K562 (cell line): ENCODE measurements around the gene SAMD8. TPM values are rescaled to one million over a fixed set of nuclear protein-coding genes. Genes with fewer than 3 reads are reported as not detected.

Source experiments
- BMI1 ChIP-seq: fragments of 150-350 bp; IDR thresholded peaks from 2 replicates; pipeline ENCODE4 v1.6.1; 2014; ENCODE audit warnings: low read length
- BRD4 ChIP-seq: fragments of 200-600 bp; sonication (generic); IDR thresholded peaks from 2 replicates; pipeline ENCODE4 v1.6.1; 2017; ENCODE audit warnings: inconsistent platforms
- EP400 ChIP-seq: fragments of 450-650 bp; IDR thresholded peaks from 2 replicates; pipeline ENCODE4 v1.6.1; 2017; ENCODE audit warnings: antibody characterized with exemption, mild to moderate bottlenecking, moderate library complexity
- ETV1 ChIP-seq: fragments of 450-650 bp; conservative IDR thresholded peaks from 2 replicates; pipeline ENCODE4 v1.6.1; 2016; ENCODE audit warnings: missing genetic modification characterization, control low read depth, low read depth, missing compliant biosample characterization
- GATA2 ChIP-seq: sonication (generic); formaldehyde crosslinking; IDR thresholded peaks from 2 replicates; pipeline ENCODE4 v1.4.0; 2020; ENCODE audit warnings: mild to moderate bottlenecking, missing genetic modification reagents
- JUND ChIP-seq, 2 experiments: IDR thresholded peaks; 2 replicates in 1 of 2; 3 replicates in 1 of 2; pipeline ENCODE4 v1.6.1; 2011; ENCODE audit warnings: borderline replicate concordance in 2 of 2, low read depth in 2 of 2, low read length in 2 of 2, improper control_type of control experiment in 1 of 2, missing biosample characterization in 1 of 2, missing genetic modification characterization in 1 of 2, missing genetic modification reagents in 1 of 2
- MCM2 ChIP-seq: fragments of 450-650 bp; IDR thresholded peaks from 2 replicates; pipeline ENCODE4 v1.6.1; 2017; ENCODE audit warnings: low read depth, mild to moderate bottlenecking
- MXI1 ChIP-seq: IDR thresholded peaks from 2 replicates; pipeline ENCODE4 v1.6.1; 2011; ENCODE audit warnings: low read depth, mild to moderate bottlenecking, improper control_type of control experiment, low read length
- NCOA6 ChIP-seq: fragments of 450-650 bp; IDR thresholded peaks from 2 replicates; pipeline ENCODE4 v1.6.1; 2017; ENCODE audit warnings: mild to moderate bottlenecking
- NR2C2 ChIP-seq, 2 experiments: fragments of 200-800 bp in 1 of 2; sonication (Bioruptor generic) in 1 of 2; sonication (generic) in 1 of 2; formaldehyde crosslinking in 1 of 2; IDR thresholded peaks; 2 replicates each; pipeline versions ENCODE4 v1.6.1 to v1.8.0; 2016 to 2022; ENCODE audit warnings: mild to moderate bottlenecking in 1 of 2, missing compliant biosample characterization in 1 of 2, missing genetic modification characterization in 1 of 2, missing genetic modification reagents in 1 of 2
- POLR2AphosphoS2 ChIP-seq: IDR thresholded peaks from 2 replicates; pipeline ENCODE4 v1.6.1; 2012; ENCODE audit warnings: low read length, improper control_type of control experiment
- RBM34 ChIP-seq: fragments of 200-400 bp; formaldehyde crosslinking; IDR thresholded peaks from 2 replicates; pipeline ENCODE4 v1.6.1; 2018; ENCODE audit warnings: low read length, borderline replicate concordance; ENCODE audit not compliant: insufficient read depth
- SOX6 ChIP-seq: fragments of 450-650 bp; IDR thresholded peaks from 2 replicates; pipeline ENCODE4 v1.6.1; 2014; ENCODE audit warnings: mild to moderate bottlenecking
- TBL1XR1 ChIP-seq, 2 experiments: IDR thresholded peaks; 2 replicates each; pipeline ENCODE4 v1.6.1; 2012; ENCODE audit warnings: improper control_type of control experiment in 2 of 2, low read length in 2 of 2, mild to moderate bottlenecking in 1 of 2
- TEAD2 ChIP-seq: fragments of 450-650 bp; IDR thresholded peaks from 2 replicates; pipeline ENCODE4 v1.6.1; 2016; ENCODE audit warnings: missing genetic modification characterization, control low read depth, missing compliant biosample characterization
- ZFP1 ChIP-seq: fragments of 450-650 bp; formaldehyde crosslinking; IDR thresholded peaks from 2 replicates; pipeline ENCODE4 v1.4.0; 2020; ENCODE audit warnings: mild to moderate bottlenecking, mixed read lengths
- ZKSCAN3 ChIP-seq: fragments of 250-450 bp; sonication (Bioruptor Pico); IDR thresholded peaks from 2 replicates; pipeline ENCODE4 v1.4.0; 2020
- ZKSCAN8 ChIP-seq: fragments of 200-800 bp; sonication (Bioruptor generic); IDR thresholded peaks from 2 replicates; pipeline ENCODE4 v1.6.1; 2016; ENCODE audit warnings: missing genetic modification characterization, missing compliant biosample characterization
- ZNF224 ChIP-seq: sonication (generic); formaldehyde crosslinking; IDR thresholded peaks from 2 replicates; pipeline ENCODE4 v1.8.0; 2022; ENCODE audit warnings: mild to moderate bottlenecking, missing genetic modification reagents
- ZNF584 ChIP-seq: fragments of 200-800 bp; sonication (Bioruptor generic); IDR thresholded peaks from 2 replicates; pipeline ENCODE4 v1.6.1; 2016; ENCODE audit warnings: low read depth, mild to moderate bottlenecking, missing genetic modification characterization, missing compliant biosample characterization
- polyA plus RNA-seq, 8 experiments: library from polyadenylated mRNA; depleted of rRNA in 4 of 8; stranded (reverse) in 5 of 8; unstranded in 3 of 8; fragments of >200 nt; fragmentation: Nextera tagmentation in 2 of 8; fragmentation: Illumina TruSeq in 1 of 8; extraction: Ambion mirVana in 2 of 8; extraction: Trizol in 1 of 8; gene quantifications; 2 replicates each; pipeline versions ENCODE4 v1.2.1 to v1.2.3, GENCODE V29; 2011 to 2014; ENCODE audit warnings: inconsistent platforms in 1 of 8, missing spikeins in 1 of 8
- total RNA-seq, 7 experiments: library from RNA; depleted of rRNA in 6 of 7; stranded (reverse); fragments of >200 nt in 6 of 7; fragmentation: Illumina TruSeq in 2 of 7; extraction: Trizol in 2 of 7; gene quantifications; 2 replicates each; pipeline versions ENCODE4 v1.2.1 to v1.2.3, GENCODE V29; 2011 to 2021; ENCODE audit warnings: low replicate concordance in 1 of 7
- TF ChIP-seq, protein P1 (sequence below), 2 experiments: fragments of 250-450 bp in 1 of 2; fragments of 450-650 bp in 1 of 2; sonication (Bioruptor Pico) in 1 of 2; IDR thresholded peaks; 2 replicates each; pipeline versions ENCODE4 v1.6.1 to v1.8.0; 2016 to 2021; ENCODE audit warnings: mild to moderate bottlenecking in 2 of 2, moderate library complexity in 2 of 2, missing compliant biosample characterization in 1 of 2, missing genetic modification characterization in 1 of 2
- TF ChIP-seq, protein P2 (sequence below): fragments of 250-450 bp; sonication (Bioruptor Pico); IDR thresholded peaks from 2 replicates; pipeline ENCODE4 v1.4.0; 2020
- TF ChIP-seq, protein P3 (sequence below): sonication (generic); formaldehyde crosslinking; IDR thresholded peaks from 2 replicates; pipeline ENCODE4 v1.8.0; 2022; ENCODE audit warnings: missing genetic modification reagents, mild to moderate bottlenecking, borderline replicate concordance
- TF ChIP-seq, protein P4 (sequence below): IDR thresholded peaks from 2 replicates; pipeline ENCODE4 v1.6.1; 2011; ENCODE audit not compliant: insufficient read length; ENCODE audit errors: extremely low read depth

SAMD8 gene
- total and polyA plus RNA-seq, 9 of the 15 experiments (the other 6 are each of a cell fraction or from before 2014, with no cell fraction given) = 2.7 to 16.1 (median 6.2) TPM

DNA sequence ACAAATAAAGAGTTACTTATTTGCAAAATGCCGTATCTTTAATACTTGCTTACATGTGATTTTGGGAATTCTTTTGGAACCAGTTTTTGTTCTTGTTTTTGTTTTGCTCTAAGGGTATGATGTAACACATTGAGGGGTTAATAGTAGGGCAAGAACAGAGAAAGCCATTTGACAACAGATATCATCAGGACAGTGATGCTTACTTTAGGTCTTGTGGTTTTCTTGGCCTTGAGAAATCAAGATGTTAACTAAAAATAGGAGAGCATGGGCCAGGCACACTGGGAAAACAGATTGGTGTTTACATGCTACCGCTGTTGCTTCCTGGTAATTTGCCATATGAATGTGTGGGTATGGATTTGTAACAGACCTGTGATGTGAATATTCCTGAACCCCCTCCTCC is 3.7 kb downstream of the SAMD8 start (continued):
- TF ChIP-seq TBL1XR1 (IDR thresholded peaks at IDR 0.05; ENCODE audit: low read length in 2 of 2) (peak in 1 of 2 experiments; percentile 88; a peak in 1 of 4 replicates), MXI1 (no peak), MCM2 (no peak), ZKSCAN8 (CRISPR knock-in tag) (no peak), ZKSCAN3 (CRISPR knock-in tag) (no peak), POLR2AphosphoS2 (no peak), EP400 (no peak; the same call in 1 of the 2 replicates), SOX6 (peak; percentile 84; the same call in 1 of the 2 replicates), RBM34 (no peak), ETV1 (tag) (no peak), ZNF584 (CRISPR knock-in tag) (no peak), BMI1 (no peak), JUND (IDR thresholded peaks at IDR 0.05; ENCODE audit: borderline replicate concordance, low read depth, low read length) (peak; percentile 81), JUND (tag; IDR thresholded peaks at IDR 0.05; ENCODE audit: borderline replicate concordance, low read depth, low read length) (peak; percentile 72; the same call in 1 of the 3 replicates), ZNF224 (CRISPR knock-in tag) (no peak), TEAD2 (tag) (no peak), ZFP1 (CRISPR knock-in tag) (no peak), NR2C2 (CRISPR knock-in tag; IDR thresholded peaks at IDR 0.05) (no peak), NR2C2 (tag; IDR thresholded peaks at IDR 0.05) (0 out of 2 replicates have a peak, but pooled peaks have one; percentile 9), NCOA6 (no peak), BRD4 (no peak), GATA2 (CRISPR knock-in tag) (peak; percentile 47; the same call in 1 of the 2 replicates)
- TF ChIP-seq, protein P1, sequence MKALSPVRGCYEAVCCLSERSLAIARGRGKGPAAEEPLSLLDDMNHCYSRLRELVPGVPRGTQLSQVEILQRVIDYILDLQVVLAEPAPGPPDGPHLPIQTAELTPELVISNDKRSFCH (CRISPR knock-in tag; IDR thresholded peaks at IDR 0.05) = no peak
- TF ChIP-seq, protein P1 (tag; IDR thresholded peaks at IDR 0.05) = 0 out of 2 replicates have a peak, but pooled peaks have one; percentile 33
- TF ChIP-seq, protein P2, sequence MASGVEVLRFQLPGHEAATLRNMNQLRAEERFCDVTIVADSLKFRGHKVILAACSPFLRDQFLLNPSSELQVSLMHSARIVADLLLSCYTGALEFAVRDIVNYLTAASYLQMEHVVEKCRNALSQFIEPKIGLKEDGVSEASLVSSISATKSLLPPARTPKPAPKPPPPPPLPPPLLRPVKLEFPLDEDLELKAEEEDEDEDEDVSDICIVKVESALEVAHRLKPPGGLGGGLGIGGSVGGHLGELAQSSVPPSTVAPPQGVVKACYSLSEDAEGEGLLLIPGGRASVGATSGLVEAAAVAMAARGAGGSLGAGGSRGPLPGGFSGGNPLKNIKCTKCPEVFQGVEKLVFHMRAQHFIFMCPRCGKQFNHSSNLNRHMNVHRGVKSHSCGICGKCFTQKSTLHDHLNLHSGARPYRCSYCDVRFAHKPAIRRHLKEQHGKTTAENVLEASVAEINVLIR (CRISPR knock-in tag) = no peak
- TF ChIP-seq, protein P3, sequence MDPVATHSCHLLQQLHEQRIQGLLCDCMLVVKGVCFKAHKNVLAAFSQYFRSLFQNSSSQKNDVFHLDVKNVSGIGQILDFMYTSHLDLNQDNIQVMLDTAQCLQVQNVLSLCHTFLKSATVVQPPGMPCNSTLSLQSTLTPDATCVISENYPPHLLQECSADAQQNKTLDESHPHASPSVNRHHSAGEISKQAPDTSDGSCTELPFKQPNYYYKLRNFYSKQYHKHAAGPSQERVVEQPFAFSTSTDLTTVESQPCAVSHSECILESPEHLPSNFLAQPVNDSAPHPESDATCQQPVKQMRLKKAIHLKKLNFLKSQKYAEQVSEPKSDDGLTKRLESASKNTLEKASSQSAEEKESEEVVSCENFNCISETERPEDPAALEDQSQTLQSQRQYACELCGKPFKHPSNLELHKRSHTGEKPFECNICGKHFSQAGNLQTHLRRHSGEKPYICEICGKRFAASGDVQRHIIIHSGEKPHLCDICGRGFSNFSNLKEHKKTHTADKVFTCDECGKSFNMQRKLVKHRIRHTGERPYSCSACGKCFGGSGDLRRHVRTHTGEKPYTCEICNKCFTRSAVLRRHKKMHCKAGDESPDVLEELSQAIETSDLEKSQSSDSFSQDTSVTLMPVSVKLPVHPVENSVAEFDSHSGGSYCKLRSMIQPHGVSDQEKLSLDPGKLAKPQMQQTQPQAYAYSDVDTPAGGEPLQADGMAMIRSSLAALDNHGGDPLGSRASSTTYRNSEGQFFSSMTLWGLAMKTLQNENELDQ = no peak
- TF ChIP-seq, protein P4, sequence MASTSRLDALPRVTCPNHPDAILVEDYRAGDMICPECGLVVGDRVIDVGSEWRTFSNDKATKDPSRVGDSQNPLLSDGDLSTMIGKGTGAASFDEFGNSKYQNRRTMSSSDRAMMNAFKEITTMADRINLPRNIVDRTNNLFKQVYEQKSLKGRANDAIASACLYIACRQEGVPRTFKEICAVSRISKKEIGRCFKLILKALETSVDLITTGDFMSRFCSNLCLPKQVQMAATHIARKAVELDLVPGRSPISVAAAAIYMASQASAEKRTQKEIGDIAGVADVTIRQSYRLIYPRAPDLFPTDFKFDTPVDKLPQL = no peak
